ENCODE results near the gene CPSF7. TPM values are rescaled to one million over a fixed set of nuclear protein-coding genes. Genes with fewer than 3 reads are reported as not detected.

CPSF7 gene
- total and polyA plus RNA-seq, 10 of the 15 experiments (the other 5 are each of a cell fraction or from before 2014, with no cell fraction given), result 14.9 to 93.1 (median 60.9) TPM

GRCh38 chr11:61401573-61401972, 28.2 kb downstream of the CPSF7 start (continued):
- TF ChIP-seq CBX5 (IDR thresholded peaks at IDR 0.05; ENCODE audit: low read depth), result no peak
- TF ChIP-seq USF2 (IDR thresholded peaks at IDR 0.05; ENCODE audit: borderline replicate concordance, low read depth, low read length), result no peak
- TF ChIP-seq KAT2A (conservative IDR thresholded peaks at IDR 0.05; ENCODE audit: control insufficient read depth, low read depth, low read length), result no peak
- no peak for TF ChIP-seq PAX8 (IDR thresholded peaks at IDR 0.05)

GRCh38 chr11:61401173-61401572, 28.6 kb downstream of the CPSF7 start:
- no peak for TF ChIP-seq RUNX3 (IDR thresholded peaks at IDR 0.05; ENCODE audit: low read length)
- TF ChIP-seq PML (IDR thresholded peaks at IDR 0.05; ENCODE audit: low read length), result 0 out of 2 replicates have a peak, but pooled peaks have one; percentile 31
- no peak for TF ChIP-seq REST (IDR thresholded peaks at IDR 0.05; ENCODE audit: low read depth, low read length)
- peak; percentile 46; the same call in 1 of the 2 replicates for TF ChIP-seq POLR2A (IDR thresholded peaks at IDR 0.05; ENCODE audit: low read depth, low read length)
- TF ChIP-seq USF2 (IDR thresholded peaks at IDR 0.05; ENCODE audit: borderline replicate concordance, low read depth, low read length), result no peak
- TF ChIP-seq HDAC2 (IDR thresholded peaks at IDR 0.05), result no peak
- peak; percentile 37; the same call in 1 of the 2 replicates for TF ChIP-seq POLR2AphosphoS5 (IDR thresholded peaks at IDR 0.05; ENCODE audit: low read length)
- peaks cover 14 to 42% of the 10 kb centered on the region in 2 experiments for H3K36me3 ChIP-seq (ENCODE audit: control insufficient read depth in 2 of 2, insufficient read depth in 2 of 2, low read length in 1 of 2)
- POLR2A ChIA-PET, result interaction anchor here (0.5 kb wide), 1 partner anchor 26 kb away, joined by 7 read pairs; no protein-coding TSS in a partner anchor

More at GRCh38 chr11:61401173-61401572, 28.6 kb downstream of the CPSF7 start:
- RAD21 ChIA-PET (ENCODE audit: unreplicated experiment), result interaction anchor here (0.8 to 1.7 kb wide), 4 partner anchors 8 to 73 kb away, joined by 3 to 5 read pairs (median 4); partner anchors contain the start of gene TMEM216
- intact Hi-C loops (cut with micrococcal nuclease; ENCODE audit: unreplicated experiment), result no loop called here
- ATAC-seq, result no peak
- SMC1A ChIA-PET (ENCODE audit: uncharacterized antibody, unreplicated experiment), result interaction anchor here (1.0 to 2.7 kb wide), 8 partner anchors 8 to 67 kb away, joined by 3 to 14 read pairs (median 4); partner anchors contain the start of gene TMEM216
- Histone ChIP-seq H3K27me3 (replicated peaks in 1 of 2; ENCODE audit: control insufficient read depth in 2 of 2, insufficient read depth in 2 of 2, low read length in 1 of 2) (no peaks in the 10 kb centered on the region), H3K79me2 (ENCODE audit: control insufficient read depth, insufficient read depth, low read length) (no peaks in the 10 kb centered on the region), H3K4me3 (no peak overlapping the region), H3K4me1 (ENCODE audit: control insufficient read depth, insufficient read depth, low read length) (no peaks in the 10 kb centered on the region), H2AFZ (ENCODE audit: control insufficient read depth, low read depth, low read length) (no peak overlapping the region), H3K4me2 (ENCODE audit: control insufficient read depth, insufficient read depth) (no peak overlapping the region), H3K9me3 (replicated peaks; ENCODE audit: control insufficient read depth, insufficient read depth, low read length) (no peaks in the 10 kb centered on the region), H3K9ac (ENCODE audit: control insufficient read depth, insufficient read depth, low read length) (no peak overlapping the region), H3K27ac (ENCODE audit: control insufficient read depth, insufficient read depth) (no peak overlapping the region), H4K20me1 (ENCODE audit: control insufficient read depth, insufficient read depth) (no peaks in the 10 kb centered on the region)
- CTCF ChIA-PET, result interaction anchor here (1.1 to 3.8 kb wide), 7 partner anchors 9 to 116 kb away, joined by 3 to 26 read pairs (median 5); partner anchors contain the start of gene TMEM216
- in situ Hi-C loops (cut with MboI), result no loop called here
- WGBS (ENCODE audit: insufficient coverage, insufficient replicate concordance, low lambda C conversion rate, missing lambda C conversion rate), result 63% methylated on average over 2 of the region's 2 CpGs
- FAIRE-seq, result no peak
- DNase-seq (ENCODE audit: low read depth, low spot score), result no peak
- no TSS peak for BruUV-seq (replicated peaks)
